Neural cell (in vitro differentiated cells): Measurements from ENCODE around the gene MAPK8IP3. TPM values are rescaled to one million over a fixed set of nuclear protein-coding genes. Genes with fewer than 3 reads are reported as not detected.

Source experiments
- H2AFZ ChIP-seq: fragments of 200-600, 300-800 bp; sonication (generic), shearing (Covaris generic); 2 replicates; pipeline ENCODE4 v1.6.0; 2014; ENCODE audit warnings: low read depth, mild to moderate bottlenecking, antibody characterized with exemption, low read length, moderate library complexity
- H3F3A ChIP-seq: fragments of 200-600 bp; shearing (Covaris generic); 2 replicates; pipeline ENCODE4 v1.6.1; 2016; ENCODE audit warnings: mild to moderate bottlenecking, moderate library complexity, mixed read lengths, antibody characterized with exemption, low read length; ENCODE audit not compliant: insufficient read depth, poor library complexity, severe bottlenecking
- H3K27ac ChIP-seq: fragments of 200-600, 300-800 bp; sonication (generic), shearing (Covaris generic); 2 replicates; pipeline ENCODE4 v1.5.1; 2014; ENCODE audit warnings: mild to moderate bottlenecking, low read length, moderate library complexity
- H3K27me3 ChIP-seq: fragments of 300-800, 200-600 bp; sonication (generic), shearing (Covaris generic); 2 replicates; pipeline ENCODE4 v1.6.0; 2014; ENCODE audit warnings: mild to moderate bottlenecking, low read depth, low read length, moderate library complexity; ENCODE audit not compliant: insufficient read depth
- H3K36me3 ChIP-seq: fragments of 300-800, 200-600 bp; sonication (generic), shearing (Covaris generic); 2 replicates; pipeline ENCODE4 v1.5.1; 2014; ENCODE audit warnings: mild to moderate bottlenecking, antibody characterized with exemption, low read length, moderate library complexity; ENCODE audit not compliant: insufficient read depth
- H3K4me2 ChIP-seq: fragments of 300-800, 200-600 bp; sonication (generic), shearing (Covaris generic); 2 replicates; pipeline ENCODE4 v1.6.0; 2014; ENCODE audit warnings: mild to moderate bottlenecking, low read length
- H3K4me3 ChIP-seq: fragments of 300-800, 200-600 bp; sonication (generic), shearing (Covaris generic); 2 replicates; pipeline ENCODE4 v1.5.1; 2014; ENCODE audit warnings: mild to moderate bottlenecking, low read length, moderate library complexity
- H3K79me2 ChIP-seq: fragments of 200-600 bp; shearing (Covaris generic); replicated peaks from 2 replicates; pipeline ENCODE4 v1.6.0; 2014; ENCODE audit warnings: mild to moderate bottlenecking, low read length, moderate library complexity; ENCODE audit not compliant: insufficient read depth
- H3K9ac ChIP-seq: fragments of 300-800, 200-600 bp; sonication (generic), shearing (Covaris generic); 2 replicates; pipeline ENCODE4 v1.6.1; 2016; ENCODE audit warnings: mild to moderate bottlenecking, low read length, mixed read lengths
- H3K9me2 ChIP-seq: fragments of 200-600 bp; shearing (Covaris generic); 2 replicates; pipeline ENCODE4 v1.6.1; 2016; ENCODE audit warnings: mild to moderate bottlenecking, low read length, mixed read lengths; ENCODE audit not compliant: insufficient read depth
- H3K9me3 ChIP-seq: fragments of 200-600, 300-800 bp; sonication (generic), shearing (Covaris generic); 2 replicates; pipeline ENCODE4 v1.6.1; 2016; ENCODE audit warnings: mild to moderate bottlenecking, mixed run types, low read length, moderate library complexity, mixed read lengths
- H4K20me1 ChIP-seq: fragments of 200-600 bp; shearing (Covaris generic); 2 replicates; pipeline ENCODE4 v1.6.1; 2016; ENCODE audit warnings: mild to moderate bottlenecking, mixed run types; ENCODE audit not compliant: insufficient read depth
- CTCF ChIP-seq: fragments of 450-650 bp; IDR thresholded peaks from 2 replicates; pipeline ENCODE4 v1.5.1; 2014; ENCODE audit warnings: antibody characterized with exemption, mild to moderate bottlenecking, moderate library complexity; ENCODE audit not compliant: poor library complexity, severe bottlenecking
- EZH2 ChIP-seq: fragments of 200-600, 300-800 bp; shearing (Covaris generic), sonication (generic); IDR thresholded peaks from 2 replicates; pipeline ENCODE4 v1.6.1; 2014; ENCODE audit warnings: antibody characterized with exemption, low read length, borderline replicate concordance, mild to moderate bottlenecking; ENCODE audit not compliant: insufficient read depth, poor library complexity, severe bottlenecking
- MXI1 ChIP-seq: fragments of 450-650 bp; conservative IDR thresholded peaks from 2 replicates; pipeline ENCODE4 v1.6.1; 2014; ENCODE audit warnings: antibody characterized with exemption, mild to moderate bottlenecking; ENCODE audit not compliant: poor library complexity, severe bottlenecking
- POLR2AphosphoS5 ChIP-seq: IDR thresholded peaks from 2 replicates; pipeline ENCODE4 v1.6.1; 2012
- RAD21 ChIP-seq: fragments of 450-650 bp; conservative IDR thresholded peaks from 2 replicates; pipeline ENCODE4 v1.6.1; 2014; ENCODE audit warnings: antibody characterized with exemption, mild to moderate bottlenecking, moderate library complexity
- REST ChIP-seq: IDR thresholded peaks from 2 replicates; pipeline ENCODE4 v1.6.1; 2012; ENCODE audit warnings: borderline replicate concordance
- SMC3 ChIP-seq: fragments of 450-650 bp; conservative IDR thresholded peaks from 2 replicates; pipeline ENCODE4 v1.6.1; 2014; ENCODE audit warnings: antibody characterized with exemption, mild to moderate bottlenecking, moderate library complexity; ENCODE audit not compliant: poor library complexity
- polyA plus RNA-seq: library from polyadenylated mRNA; depleted of rRNA; stranded (reverse); fragments of >200 nt; gene quantifications from 2 replicates; pipeline ENCODE4 v1.2.3, GENCODE V29; 2014

The MAPK8IP3 gene
- polyA plus RNA-seq, 1 donor from 2014 or later, result 51.0 TPM

- no peak overlapping the region for H3K27ac ChIP-seq
- no peak overlapping the region for H3K4me3 ChIP-seq
- no peaks in the 10 kb centered on the region for H3K79me2 ChIP-seq
- H2AFZ ChIP-seq, result no peak overlapping the region
- H3K36me3 ChIP-seq, result no peaks in the 10 kb centered on the region
- H3K4me2 ChIP-seq, result no peak overlapping the region
- H4K20me1 ChIP-seq, result no peaks in the 10 kb centered on the region
- TF ChIP-seq RAD21, result no peak
- TF ChIP-seq CTCF, result no peak
- no peak for TF ChIP-seq SMC3
- no peak for TF ChIP-seq REST
- TF ChIP-seq POLR2AphosphoS5, result no peak
- no peaks in the 10 kb centered on the region for H3K9me3 ChIP-seq
- no peaks in the 10 kb centered on the region for H3K27me3 ChIP-seq
- H3K9me2 ChIP-seq, result no peaks in the 10 kb centered on the region
- H3F3A ChIP-seq, result no peaks in the 10 kb centered on the region
- H3K9ac ChIP-seq, result no peak overlapping the region
These were observed 110.6 kb downstream of the MAPK8IP3 start for GRCh38 chr16:1816396-1817275.

GRCh38 chr16:1817276-1817589, 111.2 kb downstream of the MAPK8IP3 start:
- H3K9ac ChIP-seq, result no peak overlapping the region
- H3K4me3 ChIP-seq, result no peak overlapping the region
- H2AFZ ChIP-seq, result no peak overlapping the region
- no peaks in the 10 kb centered on the region for H3F3A ChIP-seq
- H3K79me2 ChIP-seq, result no peaks in the 10 kb centered on the region
- no peak overlapping the region for H3K27ac ChIP-seq
- no peaks in the 10 kb centered on the region for H4K20me1 ChIP-seq
- no peaks in the 10 kb centered on the region for H3K9me2 ChIP-seq
- H3K9me3 ChIP-seq, result no peaks in the 10 kb centered on the region
- TF ChIP-seq EZH2, result no peak
- TF ChIP-seq MXI1, result no peak
- no peak for TF ChIP-seq SMC3
- TF ChIP-seq POLR2AphosphoS5, result no peak
- H3K4me2 ChIP-seq, result no peak overlapping the region
- no peaks in the 10 kb centered on the region for H3K36me3 ChIP-seq
- H3K27me3 ChIP-seq, result no peaks in the 10 kb centered on the region

- Histone ChIP-seq H3K36me3 (no peaks in the 10 kb centered on the region), H3K9me3 (no peaks in the 10 kb centered on the region), H3K27ac (no peak overlapping the region), H3K4me3 (no peak overlapping the region), H2AFZ (no peak overlapping the region), H3K27me3 (no peaks in the 10 kb centered on the region), H4K20me1 (no peaks in the 10 kb centered on the region), H3F3A (no peaks in the 10 kb centered on the region), H3K9ac (no peak overlapping the region), H3K79me2 (no peaks in the 10 kb centered on the region), H3K9me2 (no peaks in the 10 kb centered on the region), H3K4me2 (no peak overlapping the region)
- TF ChIP-seq SMC3, result no peak
- no peak for TF ChIP-seq REST
These were observed 111.7 kb downstream of the MAPK8IP3 start for GRCh38 chr16:1817716-1818115.
